Esophagus muscularis mucosa (tissue), 4 donors: Measurements from ENCODE around the gene TRAPPC6A. TPM values are rescaled to one million over a fixed set of nuclear protein-coding genes. Genes with fewer than 3 reads are reported as not detected.

Experiments used
- DNase-seq: peaks from one replicate; pipeline ENCODE4 v3.0.0-alpha.2; 2017; ENCODE audit errors: extremely low spot score
- H3K27ac ChIP-seq, 4 donors: fragments of 200-600 bp; sonication (generic); replicated peaks in 1 of 4; 1 replicate in 3 of 4; 2 replicates in 1 of 4; pipeline ENCODE4 v1.5.1; 2016 to 2019; ENCODE audit warnings: mild to moderate bottlenecking in 1 of 4
- H3K27me3 ChIP-seq, 4 donors: fragments of 200-600 bp; sonication (generic); one replicate each; pipeline versions ENCODE4 v1.5.1 to v1.6.0; 2016 to 2019
- H3K36me3 ChIP-seq, 4 donors: fragments of 200-600 bp; sonication (generic); one replicate each; pipeline ENCODE4 v1.5.1; 2016 to 2019
- H3K4me1 ChIP-seq, 4 donors: fragments of 200-600 bp; sonication (generic); one replicate each; pipeline ENCODE4 v1.5.1; 2016 to 2019
- H3K4me3 ChIP-seq, 4 donors: fragments of 200-600 bp; sonication (generic); 1 replicate in 2 of 4; 2 replicates in 2 of 4; pipeline ENCODE4 v1.5.1; 2016 to 2019; ENCODE audit warnings: mild to moderate bottlenecking in 4 of 4, moderate library complexity in 1 of 4
- H3K9me3 ChIP-seq, 4 donors: fragments of 200-600 bp; sonication (generic); 1 replicate in 3 of 4; 2 replicates in 1 of 4; pipeline ENCODE4 v1.5.1; 2016 to 2019
- EP300 ChIP-seq: sonication (generic); formaldehyde crosslinking; IDR thresholded peaks from one replicate; pipeline ENCODE4 v1.6.1; 2017; ENCODE audit warnings: antibody characterized with exemption
- POLR2A ChIP-seq: fragments of 450-650 bp; IDR thresholded peaks from one replicate; pipeline ENCODE4 v1.6.1; 2017; ENCODE audit warnings: antibody characterized with exemption, moderate library complexity, mild to moderate bottlenecking, low read depth
- POLR2AphosphoS5 ChIP-seq, 2 donors: sonication (generic); formaldehyde crosslinking; IDR thresholded peaks; one replicate each; pipeline ENCODE4 v1.6.1; 2017; ENCODE audit warnings: antibody characterized with exemption in 2 of 2
- WGBS: methylation state at CpG from one replicate; pipeline ENCODE4 v1.1.5; 2018; 5-methylcytosine and 5-hydroxymethylcytosine counted together
- intact Hi-C: fragments of 100-400 bp; cut with DNase I; formaldehyde crosslinking; loops from one replicate; pipeline ENCODE4 v1.15.1; 2023
- total RNA-seq, 4 donors: library from RNA; depleted of rRNA; stranded (reverse); fragments of >200 nt; gene quantifications; one replicate each; pipeline versions ENCODE4 v1.1.0 to v1.2.1, GENCODE V29; 2016
- TF ChIP-seq, protein P1 (sequence below), 3 experiments: fragments of 200-600 bp in 2 of 3; fragments of 450-650 bp in 1 of 3; sonication (generic) in 2 of 3; IDR thresholded peaks; one replicate each; pipeline ENCODE4 v1.5.1; 2017 to 2019; ENCODE audit warnings: antibody characterized with exemption in 3 of 3, mild to moderate bottlenecking in 2 of 3, moderate library complexity in 1 of 3

Gene TRAPPC6A
- total RNA-seq, 4 donors from 2014 or later = 18.3 to 27.0 (median 19.4) TPM

DNA sequence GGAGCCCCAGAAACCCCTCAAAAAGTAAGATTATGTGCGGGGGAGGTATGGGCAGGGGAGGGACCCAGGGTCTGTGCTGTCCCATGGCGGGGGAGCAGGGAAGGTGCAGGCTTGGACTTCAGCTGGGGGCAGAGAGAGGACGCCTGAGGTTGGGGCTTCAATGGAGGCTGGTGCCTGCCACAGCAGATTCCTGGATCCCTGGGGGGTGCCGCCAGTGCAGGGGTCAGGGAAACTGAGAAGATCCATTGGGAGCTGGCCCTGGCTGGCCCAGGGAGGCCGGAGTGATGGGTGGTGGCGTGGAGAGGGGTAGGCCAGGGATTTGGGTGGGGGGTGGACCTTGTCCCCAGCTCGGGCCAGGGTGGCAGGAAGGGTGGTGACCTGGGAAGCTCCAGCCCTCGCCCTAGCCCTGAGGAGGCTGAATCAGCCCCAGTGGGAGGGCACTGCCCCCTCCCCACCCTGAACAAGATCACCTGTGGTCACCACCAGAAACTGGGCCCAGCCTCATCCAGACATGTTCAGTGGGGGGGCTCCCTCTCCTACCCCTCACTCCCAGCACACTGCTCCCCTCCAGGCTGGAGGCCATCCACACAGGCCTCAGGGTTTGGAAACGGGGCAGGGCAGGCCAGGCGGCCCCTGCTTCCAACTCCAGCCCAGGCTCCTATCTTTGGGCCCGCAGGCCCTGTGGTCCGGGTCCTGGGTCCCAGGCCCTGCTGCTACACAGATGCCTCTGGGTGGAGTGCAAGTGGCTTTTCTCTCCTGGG lies 18.6 kb downstream of the TRAPPC6A start:
- Histone ChIP-seq H3K4me1 (peaks cover 3 to 21% (median 8%) of the 10 kb centered on the region in 4 donors), H3K27me3 (peaks cover 0 to 76% (median 33%) of the 10 kb centered on the region in 4 donors), H3K4me3 (no peak overlapping the region), H3K9me3 (no peaks in the 10 kb centered on the region), H3K36me3 (no peaks in the 10 kb centered on the region), H3K27ac (no peak overlapping the region)
- TF ChIP-seq EP300 = no peak
- no peak for TF ChIP-seq POLR2A
- no peak for TF ChIP-seq POLR2AphosphoS5 (IDR thresholded peaks at IDR 0.05)
- TF ChIP-seq, protein P1, sequence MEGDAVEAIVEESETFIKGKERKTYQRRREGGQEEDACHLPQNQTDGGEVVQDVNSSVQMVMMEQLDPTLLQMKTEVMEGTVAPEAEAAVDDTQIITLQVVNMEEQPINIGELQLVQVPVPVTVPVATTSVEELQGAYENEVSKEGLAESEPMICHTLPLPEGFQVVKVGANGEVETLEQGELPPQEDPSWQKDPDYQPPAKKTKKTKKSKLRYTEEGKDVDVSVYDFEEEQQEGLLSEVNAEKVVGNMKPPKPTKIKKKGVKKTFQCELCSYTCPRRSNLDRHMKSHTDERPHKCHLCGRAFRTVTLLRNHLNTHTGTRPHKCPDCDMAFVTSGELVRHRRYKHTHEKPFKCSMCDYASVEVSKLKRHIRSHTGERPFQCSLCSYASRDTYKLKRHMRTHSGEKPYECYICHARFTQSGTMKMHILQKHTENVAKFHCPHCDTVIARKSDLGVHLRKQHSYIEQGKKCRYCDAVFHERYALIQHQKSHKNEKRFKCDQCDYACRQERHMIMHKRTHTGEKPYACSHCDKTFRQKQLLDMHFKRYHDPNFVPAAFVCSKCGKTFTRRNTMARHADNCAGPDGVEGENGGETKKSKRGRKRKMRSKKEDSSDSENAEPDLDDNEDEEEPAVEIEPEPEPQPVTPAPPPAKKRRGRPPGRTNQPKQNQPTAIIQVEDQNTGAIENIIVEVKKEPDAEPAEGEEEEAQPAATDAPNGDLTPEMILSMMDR (IDR thresholded peaks at IDR 0.05) = no peak
- intact Hi-C loops = no loop called here
- no peak for DNase-seq
- WGBS = 85% methylated on average over 12 of the region's 12 CpGs

DNA sequence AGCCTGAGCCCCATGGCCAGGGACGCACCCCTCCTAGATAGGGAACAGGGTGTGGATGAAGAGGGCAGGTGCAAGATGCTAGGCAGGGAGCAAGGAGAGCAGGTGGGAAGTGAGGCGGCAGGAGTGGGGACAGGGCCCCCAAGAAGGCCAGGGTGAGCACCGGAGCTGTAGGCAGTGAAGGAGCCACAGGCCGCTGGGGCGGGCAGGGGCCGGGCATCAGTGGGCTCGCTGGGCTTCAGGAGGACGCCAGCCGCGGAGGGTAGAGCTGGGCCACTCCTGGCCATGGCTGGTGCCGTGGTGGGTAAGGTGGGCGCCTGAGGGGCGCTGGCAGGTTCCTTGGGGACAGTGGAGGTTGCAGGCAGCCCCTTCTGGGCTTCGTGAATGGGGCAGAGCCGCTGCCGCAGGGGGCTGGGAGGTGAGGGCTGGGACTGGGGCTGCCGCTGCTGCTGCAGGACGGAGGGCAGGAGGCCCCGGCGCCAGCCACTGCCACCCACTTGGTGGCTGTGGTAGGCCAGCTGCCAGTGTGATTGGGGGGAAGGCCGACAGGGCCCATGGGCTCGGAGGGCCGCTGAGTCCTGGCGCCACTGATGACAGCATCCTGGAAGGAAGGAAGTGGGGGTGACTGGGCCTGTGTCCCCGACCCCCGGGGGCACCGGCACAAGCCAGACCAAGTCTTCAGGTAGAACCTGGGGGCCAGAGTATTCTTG lies 19.4 kb downstream of the TRAPPC6A start:
- H3K4me1 ChIP-seq = peaks cover 4 to 21% (median 10%) of the 10 kb centered on the region in 4 donors
- intact Hi-C loops = no loop called here

DNA sequence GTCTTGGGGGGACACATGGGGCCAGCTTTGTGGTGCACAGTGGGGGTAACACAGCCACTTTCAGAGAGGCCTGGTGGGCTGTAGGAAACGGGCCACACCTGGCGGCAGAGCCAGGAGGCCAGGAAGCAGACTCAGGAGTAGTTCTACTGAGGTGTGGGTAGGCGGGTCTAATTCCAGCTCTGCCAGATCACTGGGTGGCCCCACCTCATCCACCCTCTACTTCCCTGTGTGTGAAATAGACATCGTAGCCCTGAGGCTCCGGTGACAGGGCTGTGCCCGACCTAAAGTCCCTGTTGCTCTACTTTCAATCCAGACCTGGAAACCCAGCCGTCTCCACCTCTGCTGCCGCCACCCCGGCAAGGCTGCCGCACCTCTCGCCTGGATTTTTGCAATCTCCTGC lies 21.3 kb downstream of the TRAPPC6A start:
- no peaks in the 10 kb centered on the region for H3K36me3 ChIP-seq
- no peak overlapping the region for H3K27ac ChIP-seq
- H3K27me3 ChIP-seq = peaks cover 0 to 93% (median 43%) of the 10 kb centered on the region in 4 donors
- H3K4me1 ChIP-seq = peaks cover 23 to 31% (median 27%) of the 10 kb centered on the region in 4 donors
- H3K9me3 ChIP-seq = no peaks in the 10 kb centered on the region
- intact Hi-C loops = no loop called here
- H3K4me3 ChIP-seq = no peak overlapping the region
- no peak for DNase-seq
- WGBS = 83% methylated on average over 11 of the region's 11 CpGs
- TF ChIP-seq, protein P1 (IDR thresholded peaks at IDR 0.05) = no peak

More for the DNA sequence above, 19.4 kb downstream of the TRAPPC6A start:
- Histone ChIP-seq H3K36me3 (no peaks in the 10 kb centered on the region), H3K9me3 (no peaks in the 10 kb centered on the region), H3K27ac (no peak overlapping the region), H3K27me3 (peaks cover 0 to 83% (median 34%) of the 10 kb centered on the region in 4 donors), H3K4me3 (no peak overlapping the region)
- TF ChIP-seq POLR2AphosphoS5 (IDR thresholded peaks at IDR 0.05) (no peak), EP300 (no peak), POLR2A (no peak)
- TF ChIP-seq, protein P1 (IDR thresholded peaks at IDR 0.05) = no peak
- WGBS = 79% methylated on average over 22 of the region's 27 CpGs
- DNase-seq = no peak

DNA sequence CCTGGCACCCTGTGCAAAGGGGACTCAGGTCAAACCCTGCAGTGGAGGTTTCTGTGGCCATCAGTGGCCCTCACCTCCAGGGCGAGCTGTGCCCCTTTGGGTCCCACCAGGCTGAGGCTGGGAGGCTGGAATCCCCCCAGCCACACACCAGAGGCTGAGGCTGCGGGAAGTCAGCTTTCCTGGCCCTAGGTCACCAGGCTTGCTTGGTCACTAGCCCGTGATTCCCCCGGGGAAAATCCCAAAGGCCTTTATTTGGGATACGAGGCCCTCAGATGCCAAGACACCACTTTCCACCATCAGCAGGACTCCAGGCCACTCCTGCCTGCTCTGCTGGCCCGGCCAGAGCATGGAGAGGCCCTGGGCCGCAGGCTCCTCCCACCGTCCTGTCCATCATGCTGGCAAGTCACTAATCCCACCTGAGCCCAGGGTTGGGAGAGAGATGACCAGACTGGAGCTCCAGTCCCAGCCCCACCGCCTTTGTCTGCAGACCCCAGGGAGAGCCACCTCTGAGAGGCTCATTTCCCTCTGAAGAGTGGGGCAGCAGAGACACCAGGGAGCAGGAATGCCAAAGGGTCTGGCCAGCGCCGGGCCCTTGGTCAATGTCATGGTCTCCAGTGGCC lies 21.9 kb downstream of the TRAPPC6A start:
- Histone ChIP-seq H3K9me3 (no peaks in the 10 kb centered on the region), H3K4me1 (peaks cover 23 to 34% (median 29%) of the 10 kb centered on the region in 4 donors), H3K4me3 (no peak overlapping the region), H3K27me3 (peaks cover 0 to 93% (median 45%) of the 10 kb centered on the region in 4 donors), H3K36me3 (no peaks in the 10 kb centered on the region), H3K27ac (no peak overlapping the region)
- TF ChIP-seq, protein P1 (IDR thresholded peaks at IDR 0.05) = no peak
- TF ChIP-seq EP300 (no peak), POLR2A (no peak), POLR2AphosphoS5 (IDR thresholded peaks at IDR 0.05) (no peak)
- no peak for DNase-seq
- WGBS = 61% methylated on average over 6 of the region's 11 CpGs
- intact Hi-C loops = no loop called here
